GM19099 (cell line): Measurements from ENCODE around the gene DPYSL3.

ENCODE experiments used
- POLR2A ChIP-seq: IDR thresholded peaks from 3 replicates; pipeline ENCODE4 v1.6.1; 2011; ENCODE audit warnings: low read depth; ENCODE audit not compliant: insufficient read length; ENCODE audit errors: extremely low read depth

The DPYSL3 gene

GRCh38 chr5:147359581-147359980, 150.3 kb downstream of the DPYSL3 start:
- no peak for TF ChIP-seq POLR2A

- TF ChIP-seq POLR2A, result no peak
These were observed 150.8 kb downstream of the DPYSL3 start for GRCh38 chr5:147359101-147359500.

GRCh38 chr5:147349241-147349640, 160.6 kb downstream of the DPYSL3 start:
- TF ChIP-seq POLR2A, result no peak

- no peak for TF ChIP-seq POLR2A
These were observed 161.4 kb downstream of the DPYSL3 start for GRCh38 chr5:147348451-147348850.

- TF ChIP-seq POLR2A, result no peak
These were observed 161.8 kb downstream of the DPYSL3 start for GRCh38 chr5:147348046-147348445.

- no peak for TF ChIP-seq POLR2A
These were observed 163.8 kb downstream of the DPYSL3 start for GRCh38 chr5:147346006-147346561.

- no peak for TF ChIP-seq POLR2A
These were observed 165.0 kb downstream of the DPYSL3 start for GRCh38 chr5:147344861-147345260.

GRCh38 chr5:147341345-147341744, 168.5 kb downstream of the DPYSL3 start:
- no peak for TF ChIP-seq POLR2A

- no peak for TF ChIP-seq POLR2A
These were observed 168.9 kb downstream of the DPYSL3 start for GRCh38 chr5:147340941-147341340.
